ENCODE data around the gene HRH4.

HRH4 gene

DNA sequence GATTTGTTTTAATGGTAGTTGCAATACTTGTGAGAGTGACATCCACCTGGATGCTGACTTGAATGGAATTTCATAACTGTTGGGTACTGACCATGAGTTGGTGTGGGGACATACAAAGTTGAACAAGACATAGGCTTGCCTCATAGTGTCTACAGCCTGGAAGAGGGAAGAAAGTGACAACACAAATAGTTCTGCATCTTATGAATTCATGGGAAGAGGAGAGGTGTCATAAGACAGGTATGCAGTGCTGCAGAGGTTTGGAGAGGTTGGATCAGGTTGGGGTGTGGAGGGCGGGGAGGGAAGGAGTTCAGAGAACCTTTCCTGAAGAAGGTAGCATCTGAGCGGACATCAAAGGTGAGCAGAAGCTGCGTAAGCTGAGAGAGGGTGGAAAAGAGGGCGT is 44.0 kb downstream of the HRH4 start:
- no peak overlapping the region for H3K4me3 ChIP-seq (replicated peaks; ENCODE audit: insufficient read depth, low read length)
- TF ChIP-seq, protein P1, sequence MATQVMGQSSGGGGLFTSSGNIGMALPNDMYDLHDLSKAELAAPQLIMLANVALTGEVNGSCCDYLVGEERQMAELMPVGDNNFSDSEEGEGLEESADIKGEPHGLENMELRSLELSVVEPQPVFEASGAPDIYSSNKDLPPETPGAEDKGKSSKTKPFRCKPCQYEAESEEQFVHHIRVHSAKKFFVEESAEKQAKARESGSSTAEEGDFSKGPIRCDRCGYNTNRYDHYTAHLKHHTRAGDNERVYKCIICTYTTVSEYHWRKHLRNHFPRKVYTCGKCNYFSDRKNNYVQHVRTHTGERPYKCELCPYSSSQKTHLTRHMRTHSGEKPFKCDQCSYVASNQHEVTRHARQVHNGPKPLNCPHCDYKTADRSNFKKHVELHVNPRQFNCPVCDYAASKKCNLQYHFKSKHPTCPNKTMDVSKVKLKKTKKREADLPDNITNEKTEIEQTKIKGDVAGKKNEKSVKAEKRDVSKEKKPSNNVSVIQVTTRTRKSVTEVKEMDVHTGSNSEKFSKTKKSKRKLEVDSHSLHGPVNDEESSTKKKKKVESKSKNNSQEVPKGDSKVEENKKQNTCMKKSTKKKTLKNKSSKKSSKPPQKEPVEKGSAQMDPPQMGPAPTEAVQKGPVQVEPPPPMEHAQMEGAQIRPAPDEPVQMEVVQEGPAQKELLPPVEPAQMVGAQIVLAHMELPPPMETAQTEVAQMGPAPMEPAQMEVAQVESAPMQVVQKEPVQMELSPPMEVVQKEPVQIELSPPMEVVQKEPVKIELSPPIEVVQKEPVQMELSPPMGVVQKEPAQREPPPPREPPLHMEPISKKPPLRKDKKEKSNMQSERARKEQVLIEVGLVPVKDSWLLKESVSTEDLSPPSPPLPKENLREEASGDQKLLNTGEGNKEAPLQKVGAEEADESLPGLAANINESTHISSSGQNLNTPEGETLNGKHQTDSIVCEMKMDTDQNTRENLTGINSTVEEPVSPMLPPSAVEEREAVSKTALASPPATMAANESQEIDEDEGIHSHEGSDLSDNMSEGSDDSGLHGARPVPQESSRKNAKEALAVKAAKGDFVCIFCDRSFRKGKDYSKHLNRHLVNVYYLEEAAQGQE (IDR thresholded peaks at IDR 0.05; ENCODE audit: insufficient replicate concordance, low read depth): no peak
- TF ChIP-seq POLR2AphosphoS5 (IDR thresholded peaks at IDR 0.05; ENCODE audit: low read depth) (no peak), GABPA (IDR thresholded peaks at IDR 0.05; ENCODE audit: low read depth) (no peak), SPI1 (IDR thresholded peaks at IDR 0.05; ENCODE audit: borderline replicate concordance, low read depth) (no peak)
- TF ChIP-seq, protein P2, sequence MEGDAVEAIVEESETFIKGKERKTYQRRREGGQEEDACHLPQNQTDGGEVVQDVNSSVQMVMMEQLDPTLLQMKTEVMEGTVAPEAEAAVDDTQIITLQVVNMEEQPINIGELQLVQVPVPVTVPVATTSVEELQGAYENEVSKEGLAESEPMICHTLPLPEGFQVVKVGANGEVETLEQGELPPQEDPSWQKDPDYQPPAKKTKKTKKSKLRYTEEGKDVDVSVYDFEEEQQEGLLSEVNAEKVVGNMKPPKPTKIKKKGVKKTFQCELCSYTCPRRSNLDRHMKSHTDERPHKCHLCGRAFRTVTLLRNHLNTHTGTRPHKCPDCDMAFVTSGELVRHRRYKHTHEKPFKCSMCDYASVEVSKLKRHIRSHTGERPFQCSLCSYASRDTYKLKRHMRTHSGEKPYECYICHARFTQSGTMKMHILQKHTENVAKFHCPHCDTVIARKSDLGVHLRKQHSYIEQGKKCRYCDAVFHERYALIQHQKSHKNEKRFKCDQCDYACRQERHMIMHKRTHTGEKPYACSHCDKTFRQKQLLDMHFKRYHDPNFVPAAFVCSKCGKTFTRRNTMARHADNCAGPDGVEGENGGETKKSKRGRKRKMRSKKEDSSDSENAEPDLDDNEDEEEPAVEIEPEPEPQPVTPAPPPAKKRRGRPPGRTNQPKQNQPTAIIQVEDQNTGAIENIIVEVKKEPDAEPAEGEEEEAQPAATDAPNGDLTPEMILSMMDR (IDR thresholded peaks at IDR 0.05; ENCODE audit: insufficient read depth, low read length): no peak
- DNase-seq (ENCODE audit: low read depth in 1 of 2, low spot score in 1 of 2): peak in 1 of 2 experiments; percentile 44

DNA sequence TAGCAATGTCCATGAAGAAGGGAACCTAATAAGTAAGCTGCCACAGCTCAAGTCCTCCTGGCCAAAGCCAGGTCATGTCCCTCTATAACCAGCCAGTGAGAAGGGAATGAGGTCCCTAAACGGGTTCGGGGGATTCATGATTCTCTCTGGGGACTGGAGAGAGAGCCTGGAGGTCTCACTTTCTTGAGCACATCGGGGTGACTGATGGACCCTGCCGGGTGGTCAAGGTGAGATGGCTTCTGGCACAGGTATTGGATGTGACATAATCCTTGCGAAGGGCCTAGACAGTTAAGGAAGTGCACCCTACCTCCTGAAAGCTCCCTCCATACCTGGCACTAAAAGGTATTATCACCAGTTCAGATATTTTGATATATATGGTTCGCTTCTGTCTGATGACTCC is 45.7 kb downstream of the HRH4 start:
- Histone ChIP-seq H3K27me3 (ENCODE audit: insufficient read depth, poor library complexity, severe bottlenecking) (no peaks in the 10 kb centered on the region), H3K27ac (replicated peaks) (no peak overlapping the region), H3K4me3 (replicated peaks; ENCODE audit: insufficient read depth, low read length) (no peak overlapping the region)
- TF ChIP-seq GABPA (IDR thresholded peaks at IDR 0.05; ENCODE audit: low read depth): no peak
- TF ChIP-seq, protein P2 (IDR thresholded peaks at IDR 0.05; ENCODE audit: insufficient read depth, low read length): no peak
- TF ChIP-seq SPI1 (IDR thresholded peaks at IDR 0.05; ENCODE audit: borderline replicate concordance, low read depth): no peak
- TF ChIP-seq, protein P1 (IDR thresholded peaks at IDR 0.05; ENCODE audit: insufficient replicate concordance, low read depth): no peak
- TF ChIP-seq POLR2AphosphoS5 (IDR thresholded peaks at IDR 0.05; ENCODE audit: low read depth): no peak
- DNase-seq (ENCODE audit: low read depth in 1 of 2, low spot score in 1 of 2): no peak

More for the DNA sequence above, 44.0 kb downstream of the HRH4 start:
- Histone ChIP-seq H3K27ac (replicated peaks) (no peak overlapping the region), H3K27me3 (ENCODE audit: insufficient read depth, poor library complexity, severe bottlenecking) (no peaks in the 10 kb centered on the region)

DNA sequence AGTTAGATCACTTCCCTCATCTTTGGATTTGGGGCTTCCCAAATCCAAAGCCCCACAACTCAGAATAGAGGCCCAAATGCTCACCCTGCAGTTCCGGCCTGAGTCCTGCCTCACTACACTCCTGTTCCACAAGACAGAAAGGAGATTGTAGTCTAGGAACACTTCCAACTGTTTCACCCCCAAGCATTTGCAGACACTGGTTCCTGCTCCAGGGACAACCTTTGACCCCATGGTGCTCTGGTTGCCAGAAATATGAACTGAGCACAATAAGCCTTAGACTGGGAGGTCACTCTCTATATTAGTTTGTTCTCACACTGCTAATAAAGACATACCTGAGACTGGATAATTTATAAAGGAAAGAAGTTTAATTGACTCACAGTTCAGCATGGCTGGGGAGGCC is 49.0 kb downstream of the HRH4 start:
- TF ChIP-seq, protein P2 (IDR thresholded peaks at IDR 0.05; ENCODE audit: insufficient read depth, low read length): no peak
- no peak for TF ChIP-seq POLR2AphosphoS5 (IDR thresholded peaks at IDR 0.05; ENCODE audit: low read depth)
- TF ChIP-seq SPI1 (IDR thresholded peaks at IDR 0.05; ENCODE audit: borderline replicate concordance, low read depth): no peak
- no peak for TF ChIP-seq GABPA (IDR thresholded peaks at IDR 0.05; ENCODE audit: low read depth)
- TF ChIP-seq, protein P1 (IDR thresholded peaks at IDR 0.05; ENCODE audit: insufficient replicate concordance, low read depth): no peak
- no peaks in the 10 kb centered on the region for H3K27me3 ChIP-seq (ENCODE audit: insufficient read depth, poor library complexity, severe bottlenecking)
- no peak overlapping the region for H3K27ac ChIP-seq (replicated peaks)
- DNase-seq (ENCODE audit: low read depth in 1 of 2, low spot score in 1 of 2): no peak
- H3K4me3 ChIP-seq (replicated peaks; ENCODE audit: insufficient read depth, low read length): no peak overlapping the region

Measured in HL-60 (cell line).